Loucy (cell line): ENCODE measurements around the gene HMCN1.

ENCODE experiments used
- H2AFZ ChIP-seq: fragments of 200-600 bp; sonication (generic); 2 replicates; pipeline ENCODE4 v1.6.0; 2016; ENCODE audit warnings: antibody characterized with exemption, mild to moderate bottlenecking, low read length, moderate library complexity
- H3F3A ChIP-seq: fragments of 200-600 bp; 2 replicates; pipeline ENCODE4 v1.6.0; 2016; ENCODE audit warnings: antibody characterized with exemption, low read depth, mild to moderate bottlenecking
- H3K27me3 ChIP-seq: fragments of 200-600 bp; sonication (generic); 2 replicates; pipeline ENCODE4 v1.6.1; 2014; ENCODE audit warnings: low read length, mild to moderate bottlenecking; ENCODE audit not compliant: insufficient read depth, poor library complexity, severe bottlenecking
- H3K36me3 ChIP-seq: fragments of 200-600 bp; sonication (generic); 2 replicates; pipeline ENCODE4 v1.6.1; 2016; ENCODE audit warnings: low read length; ENCODE audit not compliant: insufficient read depth
- H3K4me1 ChIP-seq: fragments of 200-600 bp; sonication (generic); 2 replicates; pipeline ENCODE4 v1.5.1; 2014; ENCODE audit warnings: low read length, mild to moderate bottlenecking; ENCODE audit not compliant: insufficient read depth, poor library complexity, severe bottlenecking
- H3K4me2 ChIP-seq: fragments of 200-600 bp; sonication (generic); 2 replicates; pipeline ENCODE4 v1.6.0; 2014; ENCODE audit warnings: antibody characterized with exemption, low read length, low read depth, mild to moderate bottlenecking; ENCODE audit not compliant: poor library complexity, severe bottlenecking
- H3K4me3 ChIP-seq: fragments of 200-600 bp; sonication (generic); 2 replicates; pipeline ENCODE4 v1.5.1; 2014; ENCODE audit warnings: low read length, mild to moderate bottlenecking, mixed read lengths; ENCODE audit not compliant: poor library complexity, severe bottlenecking
- H3K79me2 ChIP-seq: fragments of 200-600 bp; sonication (generic); 2 replicates; pipeline ENCODE4 v1.6.1; 2014; ENCODE audit warnings: low read length; ENCODE audit not compliant: insufficient read depth
- H3K9ac ChIP-seq: fragments of 200-600 bp; sonication (generic); 2 replicates; pipeline ENCODE4 v1.6.0; 2014; ENCODE audit warnings: mild to moderate bottlenecking, low read depth, low read length, moderate library complexity; ENCODE audit not compliant: poor library complexity, severe bottlenecking
- H3K9me2 ChIP-seq: fragments of 200-600 bp; sonication (generic); replicated peaks from 2 replicates; pipeline ENCODE4 v1.6.1; 2016; ENCODE audit warnings: low read depth, low read length, mixed read lengths
- H3K9me3 ChIP-seq: fragments of 200-600 bp; sonication (generic); 2 replicates; pipeline ENCODE4 v1.6.1; 2014; ENCODE audit warnings: mild to moderate bottlenecking, antibody characterized with exemption, low read length, low read depth; ENCODE audit not compliant: insufficient read depth
- H4K20me1 ChIP-seq: fragments of 200-600 bp; sonication (generic); 2 replicates; pipeline ENCODE4 v1.6.0; 2014; ENCODE audit warnings: antibody characterized with exemption, low read length, mild to moderate bottlenecking; ENCODE audit not compliant: insufficient read depth, poor library complexity, severe bottlenecking
- EZH2phosphoT487 ChIP-seq: fragments of 200-600 bp; IDR thresholded peaks from 2 replicates; pipeline ENCODE4 v1.6.1; 2018; ENCODE audit warnings: antibody characterized with exemption, mild to moderate bottlenecking, moderate library complexity, borderline replicate concordance
- TF ChIP-seq, protein P1 (sequence below): fragments of 200-600 bp; sonication (generic); conservative IDR thresholded peaks from 2 replicates; pipeline ENCODE4 v1.5.1; 2014; ENCODE audit warnings: mild to moderate bottlenecking, antibody characterized with exemption, low read length

Gene HMCN1

DNA sequence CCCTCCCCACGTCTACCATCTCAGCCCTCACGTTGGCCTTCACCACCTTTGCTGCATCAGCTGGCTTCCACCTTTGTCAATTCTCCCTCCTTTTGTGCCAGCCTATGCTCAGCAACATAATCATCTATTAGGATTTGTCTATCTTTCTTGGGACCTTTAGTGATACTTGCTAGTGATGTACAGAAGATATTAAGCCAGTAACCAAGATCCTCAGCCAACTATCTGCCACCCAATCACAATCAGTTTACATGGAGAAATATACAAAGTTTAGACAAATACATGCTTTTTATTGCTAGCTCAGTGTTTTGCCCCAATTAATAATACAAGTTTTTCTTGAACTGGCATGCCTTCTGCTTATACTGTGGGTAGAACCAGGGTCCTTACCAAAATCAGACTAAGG lies 468.6 kb downstream of the HMCN1 start:
- Histone ChIP-seq H3K4me1 (peaks cover 4% of the 10 kb centered on the region), H3K27me3 (peaks cover 19% of the 10 kb centered on the region), H3K9me2 (no peaks in the 10 kb centered on the region), H3K9me3 (no peaks in the 10 kb centered on the region), H3F3A (no peaks in the 10 kb centered on the region), H4K20me1 (no peaks in the 10 kb centered on the region), H3K36me3 (no peaks in the 10 kb centered on the region), H3K9ac (no peak overlapping the region), H3K4me2 (no peak overlapping the region), H3K79me2 (no peaks in the 10 kb centered on the region), H2AFZ (no peak overlapping the region), H3K4me3 (no peak overlapping the region)
- TF ChIP-seq EZH2phosphoT487, result no peak
- TF ChIP-seq, protein P1, sequence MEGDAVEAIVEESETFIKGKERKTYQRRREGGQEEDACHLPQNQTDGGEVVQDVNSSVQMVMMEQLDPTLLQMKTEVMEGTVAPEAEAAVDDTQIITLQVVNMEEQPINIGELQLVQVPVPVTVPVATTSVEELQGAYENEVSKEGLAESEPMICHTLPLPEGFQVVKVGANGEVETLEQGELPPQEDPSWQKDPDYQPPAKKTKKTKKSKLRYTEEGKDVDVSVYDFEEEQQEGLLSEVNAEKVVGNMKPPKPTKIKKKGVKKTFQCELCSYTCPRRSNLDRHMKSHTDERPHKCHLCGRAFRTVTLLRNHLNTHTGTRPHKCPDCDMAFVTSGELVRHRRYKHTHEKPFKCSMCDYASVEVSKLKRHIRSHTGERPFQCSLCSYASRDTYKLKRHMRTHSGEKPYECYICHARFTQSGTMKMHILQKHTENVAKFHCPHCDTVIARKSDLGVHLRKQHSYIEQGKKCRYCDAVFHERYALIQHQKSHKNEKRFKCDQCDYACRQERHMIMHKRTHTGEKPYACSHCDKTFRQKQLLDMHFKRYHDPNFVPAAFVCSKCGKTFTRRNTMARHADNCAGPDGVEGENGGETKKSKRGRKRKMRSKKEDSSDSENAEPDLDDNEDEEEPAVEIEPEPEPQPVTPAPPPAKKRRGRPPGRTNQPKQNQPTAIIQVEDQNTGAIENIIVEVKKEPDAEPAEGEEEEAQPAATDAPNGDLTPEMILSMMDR, result no peak

GRCh38 chr1:186206048-186206570 lies 471.9 kb downstream of the HMCN1 start:
- no peak for TF ChIP-seq EZH2phosphoT487
- TF ChIP-seq, protein P1, result no peak
- H3K9me3 ChIP-seq, result no peaks in the 10 kb centered on the region
- peaks cover 4% of the 10 kb centered on the region for H3K4me1 ChIP-seq
- H3F3A ChIP-seq, result no peaks in the 10 kb centered on the region
- H3K9me2 ChIP-seq, result no peaks in the 10 kb centered on the region
- H4K20me1 ChIP-seq, result no peaks in the 10 kb centered on the region
- H3K79me2 ChIP-seq, result no peaks in the 10 kb centered on the region
- no peak overlapping the region for H3K9ac ChIP-seq
- no peaks in the 10 kb centered on the region for H3K36me3 ChIP-seq
- H3K27me3 ChIP-seq, result peaks cover 24% of the 10 kb centered on the region
- H3K4me3 ChIP-seq, result no peak overlapping the region
- no peak overlapping the region for H3K4me2 ChIP-seq
- H2AFZ ChIP-seq, result no peak overlapping the region

DNA sequence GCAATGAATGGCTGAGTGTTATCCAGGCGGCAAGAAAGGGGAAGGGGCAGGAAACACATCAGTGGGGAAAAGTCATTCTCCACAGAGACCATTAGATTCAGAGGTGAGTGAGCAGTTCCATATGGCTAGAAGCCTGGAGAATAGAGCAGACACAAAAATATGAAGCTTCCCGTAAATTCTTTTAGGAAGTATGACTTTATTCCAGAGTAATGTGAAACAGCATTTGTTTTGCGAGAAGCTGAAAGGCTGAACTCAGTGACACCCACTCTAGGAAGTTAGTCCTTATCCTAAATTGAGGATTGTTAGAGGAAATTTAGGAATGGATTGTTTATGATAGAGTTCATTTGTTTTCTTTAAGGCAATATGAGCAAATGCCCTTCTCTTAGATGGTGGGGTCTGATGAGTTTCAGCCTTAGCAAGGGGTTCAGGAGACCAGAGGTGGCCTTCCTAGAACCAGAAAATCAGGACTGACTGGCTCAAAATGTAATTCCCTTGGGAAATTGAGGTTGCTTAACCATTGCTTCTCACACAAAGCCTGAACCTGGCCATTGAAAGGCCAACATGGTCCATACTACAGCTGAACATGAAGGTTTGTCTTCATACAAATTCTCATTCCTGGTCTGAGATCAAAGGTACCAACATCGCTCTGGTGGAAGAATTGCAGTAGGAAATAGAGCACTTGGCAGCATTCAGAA lies 473.3 kb downstream of the HMCN1 start:
- no peak for TF ChIP-seq EZH2phosphoT487
- TF ChIP-seq, protein P1, result no peak
- Histone ChIP-seq H3K9me3 (no peaks in the 10 kb centered on the region), H3K4me2 (no peak overlapping the region), H2AFZ (no peak overlapping the region), H4K20me1 (no peaks in the 10 kb centered on the region), H3K9me2 (no peaks in the 10 kb centered on the region), H3F3A (no peaks in the 10 kb centered on the region), H3K27me3 (peaks cover 15% of the 10 kb centered on the region), H3K4me3 (no peak overlapping the region), H3K4me1 (peaks cover 4% of the 10 kb centered on the region), H3K36me3 (no peaks in the 10 kb centered on the region), H3K9ac (no peak overlapping the region), H3K79me2 (no peaks in the 10 kb centered on the region)
